Cardiac fibroblast (primary cell): ENCODE results near the gene NTN4.

Experiments used
- DNase-seq, 2 donors: peaks; one replicate each; pipeline versions ENCODE4 v3.0.0 to v3.0.0-alpha.2; 2010; ENCODE audit warnings: low read depth in 2 of 2
- H3K4me3 ChIP-seq, 2 donors: replicated peaks in 1 of 2; 1 replicate in 1 of 2; 2 replicates in 1 of 2; pipeline ENCODE4 v1.5.1; 2011; ENCODE audit warnings: low read depth in 2 of 2, low read length in 2 of 2, mild to moderate bottlenecking in 2 of 2, moderate library complexity in 1 of 2
- TF ChIP-seq, protein P1 (sequence below): IDR thresholded peaks from one replicate; pipeline ENCODE4 v1.5.1; 2011; ENCODE audit warnings: low read depth, mild to moderate bottlenecking, low read length, inconsistent platforms

The NTN4 gene

DNA sequence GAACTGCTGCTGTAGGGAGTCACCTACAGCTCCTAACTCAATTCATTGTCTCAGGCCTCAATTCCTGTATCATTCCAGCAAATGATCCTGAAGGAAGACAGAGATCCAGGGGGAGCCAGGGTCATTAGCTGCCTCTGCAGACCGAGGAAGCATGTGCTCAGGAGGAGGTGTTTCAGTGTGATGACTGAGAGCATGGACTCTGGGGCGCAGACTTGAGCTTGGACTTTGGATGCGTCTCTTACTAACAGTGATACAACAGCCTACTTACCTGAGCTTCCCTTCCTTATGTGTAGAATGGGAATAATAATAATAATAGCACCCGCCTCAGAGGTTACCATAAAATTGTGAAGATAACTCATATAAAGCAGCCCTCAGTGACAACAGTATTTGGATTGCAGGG, 147.3 kb downstream of the NTN4 start:
- no peak for DNase-seq
- TF ChIP-seq, protein P1, sequence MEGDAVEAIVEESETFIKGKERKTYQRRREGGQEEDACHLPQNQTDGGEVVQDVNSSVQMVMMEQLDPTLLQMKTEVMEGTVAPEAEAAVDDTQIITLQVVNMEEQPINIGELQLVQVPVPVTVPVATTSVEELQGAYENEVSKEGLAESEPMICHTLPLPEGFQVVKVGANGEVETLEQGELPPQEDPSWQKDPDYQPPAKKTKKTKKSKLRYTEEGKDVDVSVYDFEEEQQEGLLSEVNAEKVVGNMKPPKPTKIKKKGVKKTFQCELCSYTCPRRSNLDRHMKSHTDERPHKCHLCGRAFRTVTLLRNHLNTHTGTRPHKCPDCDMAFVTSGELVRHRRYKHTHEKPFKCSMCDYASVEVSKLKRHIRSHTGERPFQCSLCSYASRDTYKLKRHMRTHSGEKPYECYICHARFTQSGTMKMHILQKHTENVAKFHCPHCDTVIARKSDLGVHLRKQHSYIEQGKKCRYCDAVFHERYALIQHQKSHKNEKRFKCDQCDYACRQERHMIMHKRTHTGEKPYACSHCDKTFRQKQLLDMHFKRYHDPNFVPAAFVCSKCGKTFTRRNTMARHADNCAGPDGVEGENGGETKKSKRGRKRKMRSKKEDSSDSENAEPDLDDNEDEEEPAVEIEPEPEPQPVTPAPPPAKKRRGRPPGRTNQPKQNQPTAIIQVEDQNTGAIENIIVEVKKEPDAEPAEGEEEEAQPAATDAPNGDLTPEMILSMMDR = no peak
- no peak overlapping the region for H3K4me3 ChIP-seq

DNA sequence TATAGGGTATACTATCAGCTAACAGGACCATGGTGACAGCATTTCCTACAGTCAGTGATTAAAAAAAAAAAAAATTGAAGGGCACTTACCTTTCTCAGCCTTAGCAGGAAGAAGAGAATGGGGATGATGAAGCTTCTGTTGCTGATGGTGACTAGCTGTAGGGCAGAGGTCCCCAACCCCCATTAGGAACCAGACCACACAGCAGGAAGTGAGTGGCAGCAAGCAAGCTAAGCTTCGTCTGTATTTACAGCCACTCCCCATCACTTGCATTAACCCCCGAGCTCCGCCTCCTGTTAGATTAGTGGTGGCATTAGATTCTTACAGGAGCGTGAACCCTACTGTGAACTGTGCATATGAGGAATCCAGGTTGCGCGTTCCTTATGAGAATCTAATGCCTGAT, 148.0 kb downstream of the NTN4 start:
- H3K4me3 ChIP-seq = no peak overlapping the region
- TF ChIP-seq, protein P1 = no peak
- no peak for DNase-seq

DNA sequence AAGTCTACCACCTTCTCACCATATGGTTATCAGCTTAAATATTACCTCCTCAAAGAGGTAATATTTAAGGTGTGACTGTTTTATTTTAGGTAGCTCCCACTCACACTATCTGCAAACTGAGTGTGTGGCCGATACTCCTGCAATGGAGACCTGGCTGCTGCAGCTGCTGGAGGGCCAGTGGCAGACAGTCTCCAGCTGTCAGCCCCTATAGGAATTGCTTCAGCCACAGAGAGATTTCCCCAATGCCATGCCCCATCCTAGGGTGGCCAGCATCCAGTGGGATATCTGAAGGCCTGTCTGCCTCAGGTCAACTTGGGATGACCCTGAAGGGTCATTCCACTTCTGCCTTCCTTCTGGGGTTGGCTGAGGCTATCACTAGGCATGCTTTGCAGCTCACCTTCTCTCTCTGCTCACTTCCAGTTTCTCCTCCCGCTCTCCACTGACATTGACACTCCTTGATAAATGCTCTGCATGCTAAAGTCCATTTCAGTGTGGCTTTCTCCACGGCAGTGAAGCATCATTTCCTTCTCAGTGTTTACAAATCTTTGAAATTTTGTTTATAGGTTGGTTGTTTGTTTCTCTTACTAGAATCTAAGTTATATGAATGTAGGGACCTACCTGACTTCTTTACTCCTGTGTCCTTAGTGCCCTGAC, 149.1 kb downstream of the NTN4 start:
- DNase-seq = no peak
- TF ChIP-seq, protein P1 = no peak
- no peak overlapping the region for H3K4me3 ChIP-seq

DNA sequence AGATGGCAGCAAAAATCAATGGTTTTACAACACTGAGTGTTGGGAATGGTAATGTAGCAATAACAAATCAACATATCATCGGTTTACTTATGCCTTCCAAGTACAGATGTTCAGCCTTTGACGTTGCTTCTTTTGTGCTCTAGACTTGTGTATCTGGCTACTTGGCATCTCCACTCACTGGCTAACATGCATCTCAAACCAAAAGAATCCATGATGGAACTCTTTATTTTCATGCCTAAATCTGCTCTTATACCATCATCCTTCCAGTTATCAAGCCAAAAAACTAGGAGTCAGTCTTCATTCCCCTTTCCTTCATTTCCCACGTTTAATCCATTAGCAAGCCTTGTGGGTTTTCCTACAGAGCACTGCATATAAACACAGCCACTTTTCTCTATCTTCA, 150.0 kb downstream of the NTN4 start:
- no peak overlapping the region for H3K4me3 ChIP-seq
- DNase-seq = no peak
- TF ChIP-seq, protein P1 = no peak

DNA sequence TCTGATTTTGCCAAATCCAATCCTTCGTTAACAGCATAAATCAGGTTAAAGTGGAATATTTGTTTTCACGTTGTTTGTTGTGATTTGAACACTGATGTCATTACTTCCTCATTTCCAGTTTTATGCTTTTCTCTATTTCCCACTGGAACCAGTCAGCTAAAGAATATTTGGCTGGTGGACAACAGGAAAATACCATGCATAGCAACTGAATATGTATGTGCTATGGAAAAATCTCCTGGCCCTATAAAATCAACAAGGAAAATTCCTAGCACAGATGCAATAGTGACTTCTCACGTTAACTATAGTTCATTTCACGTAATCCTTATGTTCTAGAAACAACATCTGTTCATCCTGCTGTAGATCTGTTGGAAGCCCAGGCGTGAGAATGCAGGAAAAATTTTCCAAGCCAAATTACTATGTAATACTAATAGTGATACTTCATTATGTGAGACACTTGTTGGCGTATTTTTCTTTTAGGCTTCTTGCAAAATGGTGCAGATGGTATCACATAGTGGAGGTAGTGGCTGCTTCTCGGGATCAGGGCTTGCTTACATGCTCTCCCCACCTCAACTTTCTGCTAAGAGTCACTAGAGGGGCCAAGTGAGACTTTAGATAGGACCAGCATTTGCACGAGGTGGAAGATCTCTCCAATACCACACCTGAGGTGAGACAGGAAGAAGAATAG, 153.0 kb downstream of the NTN4 start:
- TF ChIP-seq, protein P1 = no peak
- no peak overlapping the region for H3K4me3 ChIP-seq
- peak; percentile 90 to 96 for DNase-seq

DNA sequence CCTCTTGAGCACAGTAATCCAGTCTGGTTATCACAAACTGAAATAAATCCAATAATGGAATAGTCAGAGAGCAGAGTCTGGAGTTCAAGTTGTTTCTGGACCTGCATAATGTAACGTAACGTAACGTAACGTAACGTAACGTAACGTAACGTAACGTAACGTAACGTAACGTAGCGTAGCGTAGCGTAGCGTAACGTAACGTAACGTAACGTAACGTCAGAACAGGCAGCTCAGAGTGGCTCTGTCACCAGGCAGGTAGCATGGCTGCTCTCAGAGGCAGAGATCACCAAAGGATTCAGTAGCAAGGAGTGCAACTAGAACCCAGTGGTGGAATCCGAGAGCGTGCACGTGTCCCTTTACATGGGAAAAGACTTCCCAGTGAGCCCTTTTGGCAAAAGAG, 153.6 kb downstream of the NTN4 start:
- H3K4me3 ChIP-seq = no peak overlapping the region
- DNase-seq = no peak
- TF ChIP-seq, protein P1 = no peak
